ENCODE measurements around the gene MAPKBP1.

- TF ChIP-seq ZNF292 (tag by site-specific recombination; IDR thresholded peaks at IDR 0.05; ENCODE audit: borderline replicate concordance, low read depth) (no peak), REST (tag by site-specific recombination; IDR thresholded peaks at IDR 0.05) (no peak), ZNF747 (tag by site-specific recombination; IDR thresholded peaks at IDR 0.05) (no peak), CTCF (tag by site-specific recombination; IDR thresholded peaks at IDR 0.05) (no peak)
These were observed 40.2 kb upstream of the MAPKBP1 start for GRCh38 chr15:41734079-41734478.
